Gastrocnemius medialis (tissue), 4 donors: ENCODE measurements around the gene WWOX. TPM values are rescaled to one million over a fixed set of nuclear protein-coding genes. Genes with fewer than 3 reads are reported as not detected.
A peak's percentile ranks its signal among the peaks of the same experiment; 100 is the strongest.

Source experiments
- ATAC-seq, 2 donors: fragments of 150-250 bp; one replicate each; pipeline ENCODE4 v1.9.1; 2016
- DNase-seq, 2 donors: peaks; one replicate each; pipeline ENCODE4 v3.0.0-alpha.2; 2019
- H3K27ac ChIP-seq, 4 donors: fragments of 200-600 bp; sonication (generic); 1 replicate in 1 of 4; 2 replicates in 3 of 4; pipeline ENCODE4 v1.5.1; 2016 to 2018; ENCODE audit warnings: mild to moderate bottlenecking in 2 of 4, moderate library complexity in 1 of 4
- H3K27me3 ChIP-seq, 3 donors: fragments of 200-600 bp; sonication (generic) in 2 of 3; 1 replicate in 1 of 3; 2 replicates in 2 of 3; pipeline versions ENCODE4 v1.5.1 to v1.6.0; 2016 to 2019; ENCODE audit warnings: mild to moderate bottlenecking in 1 of 3, moderate library complexity in 1 of 3
- H3K36me3 ChIP-seq, 2 donors: fragments of 200-600 bp; sonication (generic) in 1 of 2; one replicate each; pipeline ENCODE4 v1.5.1; 2017 to 2018
- H3K4me1 ChIP-seq, 2 donors: fragments of 200-600 bp; sonication (generic) in 1 of 2; one replicate each; pipeline ENCODE4 v1.5.1; 2016 to 2017; ENCODE audit warnings: mild to moderate bottlenecking in 2 of 2
- H3K4me3 ChIP-seq, 4 donors: fragments of 200-600 bp; sonication (generic) in 3 of 4; 1 replicate in 1 of 4; 2 replicates in 3 of 4; pipeline ENCODE4 v1.5.1; 2016 to 2019; ENCODE audit warnings: mild to moderate bottlenecking in 2 of 4
- H3K9me3 ChIP-seq, 3 donors: fragments of 200-600 bp; sonication (generic) in 2 of 3; 1 replicate in 1 of 3; 2 replicates in 2 of 3; pipeline ENCODE4 v1.5.1; 2016 to 2019
- CTCF ChIP-seq, 5 experiments: fragments of 450-650 bp in 3 of 5; fragments of 200-600 bp in 2 of 5; sonication (generic) in 2 of 5; IDR thresholded peaks in 4 of 5; conservative IDR thresholded peaks in 1 of 5; 1 replicate in 4 of 5; 2 replicates in 1 of 5; pipeline ENCODE4 v1.5.1; 2016 to 2019; ENCODE audit warnings: antibody characterized with exemption in 5 of 5, mild to moderate bottlenecking in 3 of 5, moderate library complexity in 3 of 5
- POLR2A ChIP-seq, 2 donors: fragments of 450-650 bp; IDR thresholded peaks; one replicate each; pipeline ENCODE4 v1.6.1; 2017; ENCODE audit warnings: antibody characterized with exemption in 2 of 2, mild to moderate bottlenecking in 2 of 2, moderate library complexity in 2 of 2
- in situ Hi-C, 4 donors: fragments of 200-750 bp; cut with MboI; loops; one replicate each; pipeline versions ENCODE4 v1.15.0 to v1.8.0; 2017; ENCODE audit warnings: low sequenced_read_pairs in 4 of 4
- intact Hi-C: fragments of 100-400 bp; cut with DNase I; formaldehyde crosslinking; loops from one replicate; pipeline ENCODE4 v1.15.1; 2023; ENCODE audit warnings: low total_unique reads
- total RNA-seq, 4 donors: library from RNA; depleted of rRNA; stranded (reverse); fragments of >200 nt; gene quantifications; one replicate each; pipeline versions ENCODE4 v1.1.0 to v1.2.3, GENCODE V29; 2016

The WWOX gene
- total RNA-seq, 4 donors from 2014 or later, result 3.3 to 13.0 (median 6.0) TPM

- DNase-seq, result no peak
- TF ChIP-seq CTCF (IDR thresholded peaks at IDR 0.05 in 4 of 5, conservative IDR thresholded peaks at IDR 0.05 in 1 of 5) (no peak), POLR2A (IDR thresholded peaks at IDR 0.05) (no peak)
- intact Hi-C loops, result no loop called here
- in situ Hi-C loops, result no loop called here
- H3K4me3 ChIP-seq, result no peak overlapping the region
- no peaks in the 10 kb centered on the region for H3K27me3 ChIP-seq
- H3K27ac ChIP-seq, result no peak overlapping the region
- H3K4me1 ChIP-seq, result peaks cover 5 to 12% of the 10 kb centered on the region in 2 donors
- H3K36me3 ChIP-seq, result no peaks in the 10 kb centered on the region
- H3K9me3 ChIP-seq, result no peaks in the 10 kb centered on the region
- ATAC-seq, result no peak
Measured at GRCh38 chr16:78900044-78900811, 800.8 kb downstream of the WWOX start.

- Histone ChIP-seq H3K27ac (no peak overlapping the region), H3K9me3 (no peaks in the 10 kb centered on the region), H3K4me1 (peaks cover 5 to 12% of the 10 kb centered on the region in 2 donors), H3K27me3 (no peaks in the 10 kb centered on the region), H3K36me3 (no peaks in the 10 kb centered on the region), H3K4me3 (no peak overlapping the region)
- in situ Hi-C loops, result no loop called here
- intact Hi-C loops, result no loop called here
- ATAC-seq (no peak), DNase-seq (no peak)
- TF ChIP-seq CTCF (IDR thresholded peaks at IDR 0.05 in 4 of 5, conservative IDR thresholded peaks at IDR 0.05 in 1 of 5) (no peak), POLR2A (IDR thresholded peaks at IDR 0.05) (no peak)
Measured at GRCh38 chr16:78900966-78901365, 801.5 kb downstream of the WWOX start.

GRCh38 chr16:78902321-78902720, 802.9 kb downstream of the WWOX start:
- peaks cover 5 to 12% of the 10 kb centered on the region in 2 donors for H3K4me1 ChIP-seq
- ATAC-seq (peak; percentile 68 to 99), DNase-seq (peak; percentile 7 to 70)
- peak overlapping the region in 1 of 4 donors; percentile 44 for H3K4me3 ChIP-seq
- no peaks in the 10 kb centered on the region for H3K27me3 ChIP-seq
- intact Hi-C loops (no loop called here), in situ Hi-C loops (no loop called here)
- no peaks in the 10 kb centered on the region for H3K36me3 ChIP-seq
- peak overlapping the region in 2 of 4 donors; percentile 34 to 39 for H3K27ac ChIP-seq
- TF ChIP-seq POLR2A (IDR thresholded peaks at IDR 0.05), result no peak
- no peak for TF ChIP-seq CTCF (IDR thresholded peaks at IDR 0.05 in 4 of 5, conservative IDR thresholded peaks at IDR 0.05 in 1 of 5)
- H3K9me3 ChIP-seq, result no peaks in the 10 kb centered on the region

GRCh38 chr16:78903237-78903636, 803.8 kb downstream of the WWOX start:
- H3K27me3 ChIP-seq, result no peaks in the 10 kb centered on the region
- H3K4me3 ChIP-seq, result no peak overlapping the region
- H3K27ac ChIP-seq, result no peak overlapping the region
- no peaks in the 10 kb centered on the region for H3K36me3 ChIP-seq
- DNase-seq, result no peak
- TF ChIP-seq POLR2A (IDR thresholded peaks at IDR 0.05), result no peak
- TF ChIP-seq CTCF (IDR thresholded peaks at IDR 0.05 in 4 of 5, conservative IDR thresholded peaks at IDR 0.05 in 1 of 5), result no peak
- no peak for ATAC-seq
- H3K4me1 ChIP-seq, result peaks cover 5 to 12% of the 10 kb centered on the region in 2 donors
- intact Hi-C loops, result no loop called here
- in situ Hi-C loops, result no loop called here
- no peaks in the 10 kb centered on the region for H3K9me3 ChIP-seq
